Neural cell (in vitro differentiated cells): Measurements from ENCODE around the gene PACSIN2. TPM values are rescaled to one million over a fixed set of nuclear protein-coding genes. Genes with fewer than 3 reads are reported as not detected.

Source experiments
- H2AFZ ChIP-seq: fragments of 200-600, 300-800 bp; sonication (generic), shearing (Covaris generic); 2 replicates; pipeline ENCODE4 v1.6.0; 2014; ENCODE audit warnings: low read depth, mild to moderate bottlenecking, antibody characterized with exemption, low read length, moderate library complexity
- H3F3A ChIP-seq: fragments of 200-600 bp; shearing (Covaris generic); 2 replicates; pipeline ENCODE4 v1.6.1; 2016; ENCODE audit warnings: mild to moderate bottlenecking, moderate library complexity, mixed read lengths, antibody characterized with exemption, low read length; ENCODE audit not compliant: insufficient read depth, poor library complexity, severe bottlenecking
- H3K27ac ChIP-seq: fragments of 200-600, 300-800 bp; sonication (generic), shearing (Covaris generic); 2 replicates; pipeline ENCODE4 v1.5.1; 2014; ENCODE audit warnings: mild to moderate bottlenecking, low read length, moderate library complexity
- H3K27me3 ChIP-seq: fragments of 300-800, 200-600 bp; sonication (generic), shearing (Covaris generic); 2 replicates; pipeline ENCODE4 v1.6.0; 2014; ENCODE audit warnings: mild to moderate bottlenecking, low read depth, low read length, moderate library complexity; ENCODE audit not compliant: insufficient read depth
- H3K36me3 ChIP-seq: fragments of 300-800, 200-600 bp; sonication (generic), shearing (Covaris generic); 2 replicates; pipeline ENCODE4 v1.5.1; 2014; ENCODE audit warnings: mild to moderate bottlenecking, antibody characterized with exemption, low read length, moderate library complexity; ENCODE audit not compliant: insufficient read depth
- H3K4me2 ChIP-seq: fragments of 300-800, 200-600 bp; sonication (generic), shearing (Covaris generic); 2 replicates; pipeline ENCODE4 v1.6.0; 2014; ENCODE audit warnings: mild to moderate bottlenecking, low read length
- H3K4me3 ChIP-seq: fragments of 300-800, 200-600 bp; sonication (generic), shearing (Covaris generic); 2 replicates; pipeline ENCODE4 v1.5.1; 2014; ENCODE audit warnings: mild to moderate bottlenecking, low read length, moderate library complexity
- H3K79me2 ChIP-seq: fragments of 200-600 bp; shearing (Covaris generic); replicated peaks from 2 replicates; pipeline ENCODE4 v1.6.0; 2014; ENCODE audit warnings: mild to moderate bottlenecking, low read length, moderate library complexity; ENCODE audit not compliant: insufficient read depth
- H3K9ac ChIP-seq: fragments of 300-800, 200-600 bp; sonication (generic), shearing (Covaris generic); 2 replicates; pipeline ENCODE4 v1.6.1; 2016; ENCODE audit warnings: mild to moderate bottlenecking, low read length, mixed read lengths
- H3K9me2 ChIP-seq: fragments of 200-600 bp; shearing (Covaris generic); 2 replicates; pipeline ENCODE4 v1.6.1; 2016; ENCODE audit warnings: mild to moderate bottlenecking, low read length, mixed read lengths; ENCODE audit not compliant: insufficient read depth
- H3K9me3 ChIP-seq: fragments of 200-600, 300-800 bp; sonication (generic), shearing (Covaris generic); 2 replicates; pipeline ENCODE4 v1.6.1; 2016; ENCODE audit warnings: mild to moderate bottlenecking, mixed run types, low read length, moderate library complexity, mixed read lengths
- H4K20me1 ChIP-seq: fragments of 200-600 bp; shearing (Covaris generic); 2 replicates; pipeline ENCODE4 v1.6.1; 2016; ENCODE audit warnings: mild to moderate bottlenecking, mixed run types; ENCODE audit not compliant: insufficient read depth
- EP300 ChIP-seq: fragments of 450-650 bp; conservative IDR thresholded peaks from 2 replicates; pipeline ENCODE4 v1.6.1; 2014; ENCODE audit warnings: antibody characterized with exemption, mild to moderate bottlenecking, moderate library complexity; ENCODE audit not compliant: poor library complexity, severe bottlenecking
- EZH2 ChIP-seq: fragments of 200-600, 300-800 bp; shearing (Covaris generic), sonication (generic); IDR thresholded peaks from 2 replicates; pipeline ENCODE4 v1.6.1; 2014; ENCODE audit warnings: antibody characterized with exemption, low read length, borderline replicate concordance, mild to moderate bottlenecking; ENCODE audit not compliant: insufficient read depth, poor library complexity, severe bottlenecking
- MXI1 ChIP-seq: fragments of 450-650 bp; conservative IDR thresholded peaks from 2 replicates; pipeline ENCODE4 v1.6.1; 2014; ENCODE audit warnings: antibody characterized with exemption, mild to moderate bottlenecking; ENCODE audit not compliant: poor library complexity, severe bottlenecking
- POLR2AphosphoS5 ChIP-seq: IDR thresholded peaks from 2 replicates; pipeline ENCODE4 v1.6.1; 2012
- RAD21 ChIP-seq: fragments of 450-650 bp; conservative IDR thresholded peaks from 2 replicates; pipeline ENCODE4 v1.6.1; 2014; ENCODE audit warnings: antibody characterized with exemption, mild to moderate bottlenecking, moderate library complexity
- SMC3 ChIP-seq: fragments of 450-650 bp; conservative IDR thresholded peaks from 2 replicates; pipeline ENCODE4 v1.6.1; 2014; ENCODE audit warnings: antibody characterized with exemption, mild to moderate bottlenecking, moderate library complexity; ENCODE audit not compliant: poor library complexity
- TAF1 ChIP-seq: IDR thresholded peaks from 2 replicates; pipeline ENCODE4 v1.6.1; 2012; ENCODE audit warnings: low read depth
- polyA plus RNA-seq: library from polyadenylated mRNA; depleted of rRNA; stranded (reverse); fragments of >200 nt; gene quantifications from 2 replicates; pipeline ENCODE4 v1.2.3, GENCODE V29; 2014
- TF ChIP-seq, protein P1 (sequence below): fragments of 450-650 bp; IDR thresholded peaks from 2 replicates; pipeline ENCODE4 v1.5.1; 2014; ENCODE audit warnings: antibody characterized with exemption, mild to moderate bottlenecking, moderate library complexity; ENCODE audit not compliant: poor library complexity, severe bottlenecking
- TF ChIP-seq, protein P2 (sequence below): IDR thresholded peaks from 2 replicates; pipeline ENCODE4 v1.6.1; 2012; ENCODE audit warnings: borderline replicate concordance

Gene PACSIN2
- polyA plus RNA-seq, 1 donor from 2014 or later = 47.2 TPM

DNA sequence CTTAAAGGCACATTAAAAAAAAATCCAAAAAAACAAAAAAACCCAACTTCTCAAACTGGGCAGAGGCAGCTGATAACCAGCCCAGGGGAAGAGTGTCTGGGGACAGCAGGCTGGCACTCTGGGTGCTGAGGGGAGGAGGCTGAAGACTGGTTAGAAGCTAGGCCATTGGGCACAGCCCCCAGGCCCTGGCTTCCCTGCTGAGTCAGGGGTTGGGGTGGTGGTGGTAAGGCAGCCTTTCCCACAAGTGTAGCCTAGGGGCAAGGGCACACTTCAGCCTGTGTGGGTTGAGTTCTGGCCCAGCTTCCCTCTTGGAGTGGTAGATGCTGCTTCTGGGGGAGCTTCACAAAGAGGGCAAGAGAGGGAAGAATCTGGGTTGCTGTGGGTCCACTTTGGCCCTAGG lies 141.6 kb downstream of the PACSIN2 start:
- Histone ChIP-seq H3K9me3 (no peaks in the 10 kb centered on the region), H3K9ac (no peak overlapping the region), H3K27me3 (no peaks in the 10 kb centered on the region), H3K79me2 (no peaks in the 10 kb centered on the region), H4K20me1 (no peaks in the 10 kb centered on the region), H3K4me2 (no peak overlapping the region), H3F3A (no peaks in the 10 kb centered on the region), H3K36me3 (no peaks in the 10 kb centered on the region), H2AFZ (no peak overlapping the region), H3K9me2 (no peaks in the 10 kb centered on the region), H3K4me3 (no peak overlapping the region), H3K27ac (no peak overlapping the region)
- TF ChIP-seq TAF1 = no peak
- TF ChIP-seq, protein P1, sequence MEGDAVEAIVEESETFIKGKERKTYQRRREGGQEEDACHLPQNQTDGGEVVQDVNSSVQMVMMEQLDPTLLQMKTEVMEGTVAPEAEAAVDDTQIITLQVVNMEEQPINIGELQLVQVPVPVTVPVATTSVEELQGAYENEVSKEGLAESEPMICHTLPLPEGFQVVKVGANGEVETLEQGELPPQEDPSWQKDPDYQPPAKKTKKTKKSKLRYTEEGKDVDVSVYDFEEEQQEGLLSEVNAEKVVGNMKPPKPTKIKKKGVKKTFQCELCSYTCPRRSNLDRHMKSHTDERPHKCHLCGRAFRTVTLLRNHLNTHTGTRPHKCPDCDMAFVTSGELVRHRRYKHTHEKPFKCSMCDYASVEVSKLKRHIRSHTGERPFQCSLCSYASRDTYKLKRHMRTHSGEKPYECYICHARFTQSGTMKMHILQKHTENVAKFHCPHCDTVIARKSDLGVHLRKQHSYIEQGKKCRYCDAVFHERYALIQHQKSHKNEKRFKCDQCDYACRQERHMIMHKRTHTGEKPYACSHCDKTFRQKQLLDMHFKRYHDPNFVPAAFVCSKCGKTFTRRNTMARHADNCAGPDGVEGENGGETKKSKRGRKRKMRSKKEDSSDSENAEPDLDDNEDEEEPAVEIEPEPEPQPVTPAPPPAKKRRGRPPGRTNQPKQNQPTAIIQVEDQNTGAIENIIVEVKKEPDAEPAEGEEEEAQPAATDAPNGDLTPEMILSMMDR = no peak
- TF ChIP-seq, protein P2, sequence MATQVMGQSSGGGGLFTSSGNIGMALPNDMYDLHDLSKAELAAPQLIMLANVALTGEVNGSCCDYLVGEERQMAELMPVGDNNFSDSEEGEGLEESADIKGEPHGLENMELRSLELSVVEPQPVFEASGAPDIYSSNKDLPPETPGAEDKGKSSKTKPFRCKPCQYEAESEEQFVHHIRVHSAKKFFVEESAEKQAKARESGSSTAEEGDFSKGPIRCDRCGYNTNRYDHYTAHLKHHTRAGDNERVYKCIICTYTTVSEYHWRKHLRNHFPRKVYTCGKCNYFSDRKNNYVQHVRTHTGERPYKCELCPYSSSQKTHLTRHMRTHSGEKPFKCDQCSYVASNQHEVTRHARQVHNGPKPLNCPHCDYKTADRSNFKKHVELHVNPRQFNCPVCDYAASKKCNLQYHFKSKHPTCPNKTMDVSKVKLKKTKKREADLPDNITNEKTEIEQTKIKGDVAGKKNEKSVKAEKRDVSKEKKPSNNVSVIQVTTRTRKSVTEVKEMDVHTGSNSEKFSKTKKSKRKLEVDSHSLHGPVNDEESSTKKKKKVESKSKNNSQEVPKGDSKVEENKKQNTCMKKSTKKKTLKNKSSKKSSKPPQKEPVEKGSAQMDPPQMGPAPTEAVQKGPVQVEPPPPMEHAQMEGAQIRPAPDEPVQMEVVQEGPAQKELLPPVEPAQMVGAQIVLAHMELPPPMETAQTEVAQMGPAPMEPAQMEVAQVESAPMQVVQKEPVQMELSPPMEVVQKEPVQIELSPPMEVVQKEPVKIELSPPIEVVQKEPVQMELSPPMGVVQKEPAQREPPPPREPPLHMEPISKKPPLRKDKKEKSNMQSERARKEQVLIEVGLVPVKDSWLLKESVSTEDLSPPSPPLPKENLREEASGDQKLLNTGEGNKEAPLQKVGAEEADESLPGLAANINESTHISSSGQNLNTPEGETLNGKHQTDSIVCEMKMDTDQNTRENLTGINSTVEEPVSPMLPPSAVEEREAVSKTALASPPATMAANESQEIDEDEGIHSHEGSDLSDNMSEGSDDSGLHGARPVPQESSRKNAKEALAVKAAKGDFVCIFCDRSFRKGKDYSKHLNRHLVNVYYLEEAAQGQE = no peak
- TF ChIP-seq EP300 = no peak
- TF ChIP-seq RAD21 = no peak
- no peak for TF ChIP-seq MXI1
- TF ChIP-seq EZH2 = no peak
- TF ChIP-seq SMC3 = no peak
- no peak for TF ChIP-seq POLR2AphosphoS5

DNA sequence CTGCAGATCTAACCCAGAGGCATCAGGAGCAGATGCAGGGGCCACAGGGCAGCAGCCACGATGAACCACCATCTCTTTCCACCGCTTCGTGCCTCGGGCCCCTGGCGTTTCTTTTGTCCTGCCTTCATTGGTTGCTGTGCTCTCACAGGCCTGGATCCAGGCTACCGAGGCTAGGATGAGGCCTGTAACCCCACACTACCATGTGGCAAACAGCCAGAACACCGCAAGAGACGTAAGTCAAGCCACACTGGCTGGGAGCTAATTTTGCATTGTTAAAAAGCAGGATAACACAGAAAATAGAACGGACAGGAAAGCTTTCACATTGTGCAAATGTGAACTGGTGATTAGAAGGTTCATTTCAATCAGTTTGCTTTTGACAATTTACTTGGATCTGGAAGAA lies 142.1 kb downstream of the PACSIN2 start:
- TF ChIP-seq TAF1 (no peak), POLR2AphosphoS5 (no peak), MXI1 (no peak), EP300 (no peak), EZH2 (no peak), RAD21 (no peak), SMC3 (no peak)
- TF ChIP-seq, protein P1 = no peak
- TF ChIP-seq, protein P2 = no peak
- H3K27me3 ChIP-seq = no peaks in the 10 kb centered on the region
- H2AFZ ChIP-seq = no peak overlapping the region
- H3K9me3 ChIP-seq = no peaks in the 10 kb centered on the region
- no peak overlapping the region for H3K27ac ChIP-seq
- H3K4me3 ChIP-seq = no peak overlapping the region
- H3K79me2 ChIP-seq = no peaks in the 10 kb centered on the region
- H4K20me1 ChIP-seq = no peaks in the 10 kb centered on the region
- no peak overlapping the region for H3K4me2 ChIP-seq
- H3K9me2 ChIP-seq = no peaks in the 10 kb centered on the region
- no peaks in the 10 kb centered on the region for H3K36me3 ChIP-seq
- no peaks in the 10 kb centered on the region for H3F3A ChIP-seq
- no peak overlapping the region for H3K9ac ChIP-seq
